ENCODE data around the gene CDK12. TPM values are rescaled to one million over a fixed set of nuclear protein-coding genes. Genes with fewer than 3 reads are reported as not detected.

CDK12 gene
- total RNA-seq, 1 donor from 2014 or later, result 36.8 TPM

- intact Hi-C loops (cut with DNase I), result no loop called here
- Histone ChIP-seq H3K27ac (peak overlapping the region; percentile 66), H3K4me1 (peaks cover 15% of the 10 kb centered on the region), H3K4me3 (peak overlapping the region; percentile 59 to 71), H3K27me3 (no peaks in the 10 kb centered on the region), H3K9me3 (no peaks in the 10 kb centered on the region), H3K36me3 (no peaks in the 10 kb centered on the region)
- TF ChIP-seq POLR2AphosphoS5 (IDR thresholded peaks at IDR 0.05; ENCODE audit: insufficient read depth in 1 of 2, low read depth in 1 of 2) (peak; percentile 46 to 74), POLR2A (IDR thresholded peaks at IDR 0.05) (no peak)
- no peak for DNase-seq (ENCODE audit: extremely low spot score in 2 of 2)
These were observed 112.4 kb downstream of the CDK12 start for GRCh38 chr17:39573447-39574298.

DNA sequence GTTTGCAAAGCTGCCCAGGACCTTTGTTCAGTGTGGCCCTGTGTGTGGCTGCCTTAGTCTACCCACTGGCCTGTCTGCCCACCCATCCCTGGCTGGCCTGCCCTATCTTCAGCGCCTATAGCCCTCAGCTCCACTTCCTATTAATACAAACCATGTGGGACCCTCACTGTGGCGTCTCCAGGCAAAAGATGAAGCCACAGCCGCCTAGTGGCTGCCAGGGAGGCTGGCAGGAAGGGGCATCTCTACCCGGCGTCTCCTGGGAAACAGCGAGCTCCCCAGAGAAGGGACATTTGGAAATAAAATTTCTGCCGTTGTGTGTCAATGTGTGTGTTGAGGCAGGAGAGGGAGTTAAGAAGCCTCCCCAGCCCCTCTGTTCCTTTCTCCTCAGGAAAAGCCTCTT is 114.9 kb downstream of the CDK12 start:
- no peak for DNase-seq (ENCODE audit: extremely low spot score in 2 of 2)
- Histone ChIP-seq H3K9me3 (no peaks in the 10 kb centered on the region), H3K36me3 (no peaks in the 10 kb centered on the region), H3K27me3 (no peaks in the 10 kb centered on the region), H3K4me1 (peaks cover 15% of the 10 kb centered on the region), H3K27ac (no peak overlapping the region), H3K4me3 (no peak overlapping the region)
- intact Hi-C loops (cut with DNase I), result no loop called here
- TF ChIP-seq, protein P1, sequence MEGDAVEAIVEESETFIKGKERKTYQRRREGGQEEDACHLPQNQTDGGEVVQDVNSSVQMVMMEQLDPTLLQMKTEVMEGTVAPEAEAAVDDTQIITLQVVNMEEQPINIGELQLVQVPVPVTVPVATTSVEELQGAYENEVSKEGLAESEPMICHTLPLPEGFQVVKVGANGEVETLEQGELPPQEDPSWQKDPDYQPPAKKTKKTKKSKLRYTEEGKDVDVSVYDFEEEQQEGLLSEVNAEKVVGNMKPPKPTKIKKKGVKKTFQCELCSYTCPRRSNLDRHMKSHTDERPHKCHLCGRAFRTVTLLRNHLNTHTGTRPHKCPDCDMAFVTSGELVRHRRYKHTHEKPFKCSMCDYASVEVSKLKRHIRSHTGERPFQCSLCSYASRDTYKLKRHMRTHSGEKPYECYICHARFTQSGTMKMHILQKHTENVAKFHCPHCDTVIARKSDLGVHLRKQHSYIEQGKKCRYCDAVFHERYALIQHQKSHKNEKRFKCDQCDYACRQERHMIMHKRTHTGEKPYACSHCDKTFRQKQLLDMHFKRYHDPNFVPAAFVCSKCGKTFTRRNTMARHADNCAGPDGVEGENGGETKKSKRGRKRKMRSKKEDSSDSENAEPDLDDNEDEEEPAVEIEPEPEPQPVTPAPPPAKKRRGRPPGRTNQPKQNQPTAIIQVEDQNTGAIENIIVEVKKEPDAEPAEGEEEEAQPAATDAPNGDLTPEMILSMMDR (IDR thresholded peaks at IDR 0.05), result no peak
- TF ChIP-seq POLR2AphosphoS5 (IDR thresholded peaks at IDR 0.05; ENCODE audit: insufficient read depth in 1 of 2, low read depth in 1 of 2) (no peak), POLR2A (IDR thresholded peaks at IDR 0.05) (no peak)

DNA sequence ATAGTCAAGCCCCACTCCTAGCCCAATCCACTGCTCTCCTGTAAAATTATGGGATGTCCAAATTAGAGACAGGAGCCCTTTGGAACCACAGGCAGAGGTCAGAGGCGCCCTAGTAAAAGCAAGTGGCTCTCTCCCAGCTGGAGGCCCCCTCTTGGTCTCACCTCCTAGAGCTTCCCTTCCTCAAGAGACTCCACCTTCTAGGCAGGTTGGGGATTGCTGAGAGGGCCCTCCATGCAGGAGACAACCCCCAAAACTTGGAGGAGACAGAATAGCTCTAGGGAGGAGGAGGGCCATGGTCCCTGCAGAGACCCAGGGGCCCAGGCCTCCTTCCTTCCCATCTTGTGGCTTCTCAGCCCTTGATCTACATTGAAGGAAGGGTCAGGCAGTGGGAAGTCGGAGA is 117.0 kb downstream of the CDK12 start:
- no peak overlapping the region for H3K4me3 ChIP-seq
- TF ChIP-seq POLR2AphosphoS5 (IDR thresholded peaks at IDR 0.05; ENCODE audit: insufficient read depth in 1 of 2, low read depth in 1 of 2), result no peak
- TF ChIP-seq, protein P1 (IDR thresholded peaks at IDR 0.05), result no peak
- no peak for TF ChIP-seq POLR2A (IDR thresholded peaks at IDR 0.05)
- peaks cover 8% of the 10 kb centered on the region for H3K4me1 ChIP-seq
- no peaks in the 10 kb centered on the region for H3K36me3 ChIP-seq
- no peak overlapping the region for H3K27ac ChIP-seq
- no peaks in the 10 kb centered on the region for H3K9me3 ChIP-seq
- H3K27me3 ChIP-seq, result no peaks in the 10 kb centered on the region
- DNase-seq (ENCODE audit: extremely low spot score in 2 of 2), result no peak
- intact Hi-C loops (cut with DNase I), result no loop called here

DNA sequence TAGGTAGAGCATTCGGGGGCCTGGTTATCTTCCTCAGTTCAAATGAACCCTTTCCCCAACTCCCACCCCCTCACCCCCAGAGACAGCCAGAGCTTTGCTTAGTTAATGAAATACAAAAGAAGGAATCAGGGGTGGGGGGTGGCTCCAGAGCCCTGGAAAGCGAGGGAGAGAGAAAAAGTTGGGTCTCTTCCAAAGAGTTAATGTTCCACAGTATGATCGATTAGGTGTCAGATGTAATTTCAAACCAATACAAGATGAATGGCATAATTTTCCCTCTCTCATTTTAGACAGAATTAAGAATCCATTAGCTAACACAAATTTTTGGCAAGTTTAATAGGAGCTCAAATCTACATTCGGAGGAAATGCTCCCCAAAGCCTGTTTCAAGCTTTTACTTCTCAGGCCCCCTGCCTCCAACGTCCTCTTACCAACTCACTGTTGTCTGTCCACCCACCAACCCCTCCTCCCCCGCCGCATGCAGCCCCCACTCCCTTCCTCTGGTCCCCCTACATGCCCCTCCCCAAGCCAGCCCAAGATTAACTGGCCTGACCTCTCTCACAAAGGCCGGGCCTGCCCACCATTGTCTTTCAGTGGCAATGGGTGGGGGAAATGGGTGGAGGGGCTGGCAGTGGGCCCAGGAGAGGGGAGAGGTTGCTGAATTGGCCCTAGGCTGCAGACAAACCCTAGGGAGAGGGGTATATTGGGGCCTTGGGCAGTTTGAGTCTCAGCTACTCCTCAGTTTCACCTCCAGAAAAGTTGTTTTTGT is 118.2 kb downstream of the CDK12 start:
- Histone ChIP-seq H3K27me3 (no peaks in the 10 kb centered on the region), H3K4me3 (no peak overlapping the region), H3K27ac (no peak overlapping the region), H3K4me1 (no peaks in the 10 kb centered on the region), H3K36me3 (no peaks in the 10 kb centered on the region), H3K9me3 (no peaks in the 10 kb centered on the region)
- no peak for DNase-seq (ENCODE audit: extremely low spot score in 2 of 2)
- intact Hi-C loops (cut with DNase I), result no loop called here
- TF ChIP-seq POLR2AphosphoS5 (IDR thresholded peaks at IDR 0.05; ENCODE audit: insufficient read depth in 1 of 2, low read depth in 1 of 2), result no peak
- TF ChIP-seq, protein P1 (IDR thresholded peaks at IDR 0.05), result no peak
- no peak for TF ChIP-seq POLR2A (IDR thresholded peaks at IDR 0.05)

DNA sequence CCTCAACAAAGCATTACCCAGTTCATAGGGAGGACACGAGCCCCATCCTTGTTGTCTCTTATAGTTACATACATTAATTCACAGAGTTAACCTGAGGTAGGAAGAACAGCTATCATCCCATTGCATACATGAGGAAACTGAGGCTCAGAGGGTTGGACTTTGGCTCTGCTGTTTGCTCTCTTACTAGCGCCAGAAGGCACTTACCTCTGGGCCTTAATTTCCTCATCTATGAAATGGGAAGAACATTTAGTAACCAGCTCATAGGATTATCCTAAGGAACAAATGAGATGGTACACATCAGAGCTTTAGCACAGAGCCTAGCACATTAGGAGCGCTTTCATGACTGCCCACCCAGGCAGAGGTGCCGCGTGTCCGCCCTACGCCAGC is 118.8 kb downstream of the CDK12 start:
- H3K4me3 ChIP-seq, result no peak overlapping the region
- H3K27me3 ChIP-seq, result no peaks in the 10 kb centered on the region
- TF ChIP-seq, protein P1 (IDR thresholded peaks at IDR 0.05), result no peak
- TF ChIP-seq POLR2A (IDR thresholded peaks at IDR 0.05) (no peak), POLR2AphosphoS5 (IDR thresholded peaks at IDR 0.05; ENCODE audit: insufficient read depth in 1 of 2, low read depth in 1 of 2) (no peak)
- H3K9me3 ChIP-seq, result no peaks in the 10 kb centered on the region
- intact Hi-C loops (cut with DNase I), result no loop called here
- H3K27ac ChIP-seq, result no peak overlapping the region
- no peaks in the 10 kb centered on the region for H3K4me1 ChIP-seq
- no peaks in the 10 kb centered on the region for H3K36me3 ChIP-seq
- no peak for DNase-seq (ENCODE audit: extremely low spot score in 2 of 2)

Data from vagina (tissue), 2 donors.